Kidney epithelial cell (primary cell): ENCODE measurements around the gene EGFLAM. TPM values are rescaled to one million over a fixed set of nuclear protein-coding genes. Genes with fewer than 3 reads are reported as not detected.
A peak's percentile ranks its signal among the peaks of the same experiment; 100 is the strongest.

Experiments used
- DNase-seq: peaks from one replicate; pipeline ENCODE4 v3.0.0-alpha.2; 2010; ENCODE audit warnings: low read depth
- H3K27me3 ChIP-seq: 2 replicates; pipeline ENCODE4 v1.6.0; 2011; ENCODE audit warnings: low read length; ENCODE audit not compliant: control insufficient read depth, insufficient read depth
- H3K36me3 ChIP-seq: 2 replicates; pipeline ENCODE4 v1.5.1; 2011; ENCODE audit warnings: low read length; ENCODE audit not compliant: control insufficient read depth, insufficient read depth
- H3K4me3 ChIP-seq: 2 replicates; pipeline ENCODE4 v1.5.1; 2011; ENCODE audit warnings: low read depth, mild to moderate bottlenecking, control low read depth, low read length
- total RNA-seq: library from RNA; depleted of rRNA; stranded (reverse); fragments of >200 nt; gene quantifications from 2 replicates; pipeline ENCODE4 v1.2.3, GENCODE V29; 2015
- TF ChIP-seq, protein P1 (sequence below): IDR thresholded peaks from 2 replicates; pipeline ENCODE4 v1.5.1; 2011; ENCODE audit warnings: mild to moderate bottlenecking, moderate library complexity, low read length, control low read depth, inconsistent platforms; ENCODE audit not compliant: insufficient read depth, poor library complexity, severe bottlenecking

Gene EGFLAM
- total RNA-seq, 1 donor from 2014 or later = 3.5 TPM

- H3K4me3 ChIP-seq = no peak overlapping the region
- H3K36me3 ChIP-seq = no peaks in the 10 kb centered on the region
- TF ChIP-seq, protein P1, sequence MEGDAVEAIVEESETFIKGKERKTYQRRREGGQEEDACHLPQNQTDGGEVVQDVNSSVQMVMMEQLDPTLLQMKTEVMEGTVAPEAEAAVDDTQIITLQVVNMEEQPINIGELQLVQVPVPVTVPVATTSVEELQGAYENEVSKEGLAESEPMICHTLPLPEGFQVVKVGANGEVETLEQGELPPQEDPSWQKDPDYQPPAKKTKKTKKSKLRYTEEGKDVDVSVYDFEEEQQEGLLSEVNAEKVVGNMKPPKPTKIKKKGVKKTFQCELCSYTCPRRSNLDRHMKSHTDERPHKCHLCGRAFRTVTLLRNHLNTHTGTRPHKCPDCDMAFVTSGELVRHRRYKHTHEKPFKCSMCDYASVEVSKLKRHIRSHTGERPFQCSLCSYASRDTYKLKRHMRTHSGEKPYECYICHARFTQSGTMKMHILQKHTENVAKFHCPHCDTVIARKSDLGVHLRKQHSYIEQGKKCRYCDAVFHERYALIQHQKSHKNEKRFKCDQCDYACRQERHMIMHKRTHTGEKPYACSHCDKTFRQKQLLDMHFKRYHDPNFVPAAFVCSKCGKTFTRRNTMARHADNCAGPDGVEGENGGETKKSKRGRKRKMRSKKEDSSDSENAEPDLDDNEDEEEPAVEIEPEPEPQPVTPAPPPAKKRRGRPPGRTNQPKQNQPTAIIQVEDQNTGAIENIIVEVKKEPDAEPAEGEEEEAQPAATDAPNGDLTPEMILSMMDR = no peak
- no peaks in the 10 kb centered on the region for H3K27me3 ChIP-seq
- no peak for DNase-seq
Measured at GRCh38 chr5:38478166-38478565, 219.8 kb downstream of the EGFLAM start.

- H3K36me3 ChIP-seq = no peaks in the 10 kb centered on the region
- TF ChIP-seq, protein P1 = no peak
- H3K4me3 ChIP-seq = no peak overlapping the region
- H3K27me3 ChIP-seq = no peaks in the 10 kb centered on the region
- DNase-seq = no peak
Measured at GRCh38 chr5:38478878-38479277, 220.5 kb downstream of the EGFLAM start.

- H3K27me3 ChIP-seq = no peaks in the 10 kb centered on the region
- no peak for DNase-seq
- H3K36me3 ChIP-seq = no peaks in the 10 kb centered on the region
- TF ChIP-seq, protein P1 = no peak
- no peak overlapping the region for H3K4me3 ChIP-seq
Measured at GRCh38 chr5:38479315-38479904, 221.1 kb downstream of the EGFLAM start.

DNA sequence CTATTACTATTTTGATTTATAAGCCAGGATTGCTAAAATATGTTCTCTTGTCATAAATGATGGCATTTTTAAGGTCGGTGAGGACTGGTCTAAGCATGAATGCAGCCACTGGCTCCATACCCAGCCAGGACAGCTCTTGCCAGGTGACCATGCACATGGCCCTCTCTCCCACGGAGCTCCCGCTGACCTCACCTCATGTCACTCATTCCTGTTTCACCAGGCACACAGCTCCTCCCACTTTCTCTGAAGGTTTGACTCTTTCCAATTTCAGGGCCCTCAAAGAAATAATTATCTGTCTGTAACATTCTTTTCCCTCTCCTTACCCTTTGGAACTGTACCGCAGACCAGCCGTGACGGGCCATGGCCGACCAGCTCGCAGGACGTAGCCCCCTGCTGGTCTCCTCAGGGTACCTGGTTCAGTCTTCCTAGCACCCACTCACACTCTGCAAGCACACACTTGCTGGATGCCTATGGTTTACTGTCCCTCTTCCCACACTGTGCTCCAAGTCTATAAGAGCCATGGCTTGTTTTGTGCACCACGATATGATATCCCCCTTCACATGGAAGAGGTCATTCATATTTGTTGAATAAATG is 225.5 kb downstream of the EGFLAM start:
- H3K27me3 ChIP-seq = no peaks in the 10 kb centered on the region
- no peak overlapping the region for H3K4me3 ChIP-seq
- DNase-seq = no peak
- H3K36me3 ChIP-seq = no peaks in the 10 kb centered on the region
- TF ChIP-seq, protein P1 = peak; percentile 2

GRCh38 chr5:38494175-38494574 is 235.8 kb downstream of the EGFLAM start:
- H3K36me3 ChIP-seq = no peaks in the 10 kb centered on the region
- TF ChIP-seq, protein P1 = no peak
- H3K4me3 ChIP-seq = no peak overlapping the region
- H3K27me3 ChIP-seq = no peaks in the 10 kb centered on the region
- DNase-seq = no peak

DNA sequence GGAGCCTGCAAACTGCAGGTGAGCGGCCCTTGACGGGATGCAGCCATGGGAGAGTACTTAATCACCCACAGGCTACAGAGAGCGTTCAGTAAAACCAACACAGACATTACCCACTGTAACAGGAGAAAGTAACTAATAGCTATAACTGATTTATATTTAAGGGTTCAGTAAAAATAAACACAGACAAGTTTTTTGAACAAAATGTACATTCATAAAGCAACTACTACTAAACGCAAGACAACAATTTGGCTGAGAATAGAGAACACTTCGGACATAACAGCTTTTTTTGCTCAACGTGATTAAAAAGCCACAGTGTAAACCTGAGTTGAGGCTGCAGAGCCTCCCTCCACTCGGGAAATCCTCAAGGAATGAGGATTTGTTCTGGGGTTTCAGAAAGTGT is 236.4 kb downstream of the EGFLAM start:
- Histone ChIP-seq H3K36me3 (no peaks in the 10 kb centered on the region), H3K4me3 (no peak overlapping the region), H3K27me3 (no peaks in the 10 kb centered on the region)
- no peak for DNase-seq
- TF ChIP-seq, protein P1 = no peak
